GM12878 (cell line): Measurements from ENCODE around the gene LRRC7. TPM values are rescaled to one million over a fixed set of nuclear protein-coding genes. Genes with fewer than 3 reads are reported as not detected.

ENCODE experiments used
- ATAC-seq: fragments of 200-7000 bp; cut with Tn5 transposase; 3 replicates; pipeline ENCODE4 v1.9.1; 2020; ENCODE audit warnings: mild to moderate bottlenecking, moderate library complexity
- BruUV-seq: library from RNA; stranded (reverse); fragments of 400-500 nt; replicated peaks from 2 replicates; lab custom pipeline; 2021; lab: Mats Ljungman, UMichigan
- CTCF ChIA-PET: fragments of 300-600 bp; sonication (Branson Sonifier 250); formaldehyde crosslinking; extraction: SDS; loops from one replicate; lab custom pipeline; 2021; ENCODE audit warnings: inconsistent platforms; lab: Yijun Ruan, JAX
- POLR2A ChIA-PET: fragments of 350-600 bp; formaldehyde crosslinking; extraction: SDS; loops from one replicate; lab custom pipeline; 2021; ENCODE audit warnings: inconsistent platforms; lab: Charles Lee
- RAD21 ChIA-PET: fragments of 300-600 bp; sonication (Branson Sonifier 250); formaldehyde crosslinking; loops from one replicate; lab custom pipeline; 2023; ENCODE audit warnings: antibody characterized with exemption; ENCODE audit not compliant: unreplicated experiment; lab: Charles Lee
- SMC1A ChIA-PET: fragments of 300-600 bp; sonication (Branson Sonifier 250); formaldehyde crosslinking; loops from one replicate; lab custom pipeline; 2023; ENCODE audit not compliant: unreplicated experiment, uncharacterized antibody; lab: Charles Lee
- DNase-seq: peaks from one replicate; pipeline ENCODE4 v3.0.0-alpha.2; 2011; ENCODE audit warnings: low read depth, low spot score
- FAIRE-seq: peaks from 3 replicates; lab custom pipeline; 2011; peaks lifted over from hg19 to GRCh38; lab: Jason Lieb, UNC
- H2AFZ ChIP-seq: 2 replicates; pipeline ENCODE4 v1.6.0; 2011; ENCODE audit warnings: low read depth, low read length, control low read depth; ENCODE audit not compliant: control insufficient read depth
- H3K27ac ChIP-seq: 2 replicates; pipeline ENCODE4 v1.5.1; 2011; ENCODE audit warnings: control low read depth; ENCODE audit not compliant: control insufficient read depth, insufficient read depth
- H3K27me3 ChIP-seq, 2 experiments: replicated peaks in 1 of 2; 2 replicates each; pipeline versions ENCODE4 v1.6.0 to v1.6.1; 2011; ENCODE audit warnings: low read length in 1 of 2; ENCODE audit not compliant: control insufficient read depth in 2 of 2, insufficient read depth in 2 of 2
- H3K36me3 ChIP-seq, 2 experiments: 2 replicates each; pipeline ENCODE4 v1.5.1; 2011; ENCODE audit warnings: low read length in 1 of 2; ENCODE audit not compliant: control insufficient read depth in 2 of 2, insufficient read depth in 2 of 2
- H3K4me1 ChIP-seq: 2 replicates; pipeline ENCODE4 v1.6.1; 2011; ENCODE audit warnings: mild to moderate bottlenecking, low read length, moderate library complexity, mixed read lengths; ENCODE audit not compliant: control insufficient read depth, insufficient read depth
- H3K4me2 ChIP-seq: 2 replicates; pipeline ENCODE4 v1.6.0; 2011; ENCODE audit warnings: control low read depth; ENCODE audit not compliant: control insufficient read depth, insufficient read depth
- H3K4me3 ChIP-seq: fragments of 200-600 bp; sonication (generic); 2 replicates; pipeline ENCODE4 v1.5.1; 2016
- H3K79me2 ChIP-seq: 2 replicates; pipeline ENCODE4 v1.6.0; 2011; ENCODE audit warnings: low read length; ENCODE audit not compliant: control insufficient read depth, insufficient read depth
- H3K9ac ChIP-seq: 2 replicates; pipeline ENCODE4 v1.8.0; 2011; ENCODE audit warnings: low read length, control low read depth, mixed read lengths; ENCODE audit not compliant: control insufficient read depth, insufficient read depth
- H3K9me3 ChIP-seq: replicated peaks from 3 replicates; pipeline ENCODE4 v1.5.1; 2011; ENCODE audit warnings: mild to moderate bottlenecking, low read length; ENCODE audit not compliant: control insufficient read depth, insufficient read depth
- H4K20me1 ChIP-seq: 2 replicates; pipeline ENCODE4 v1.6.0; 2011; ENCODE audit not compliant: control insufficient read depth, insufficient read depth
- BCLAF1 ChIP-seq: fragments of 450-650 bp; IDR thresholded peaks from 2 replicates; pipeline ENCODE4 v1.6.1; 2017; ENCODE audit warnings: antibody characterized with exemption, mild to moderate bottlenecking, moderate library complexity
- BRCA1 ChIP-seq: IDR thresholded peaks from 2 replicates; pipeline ENCODE4 v1.6.1; 2011; ENCODE audit warnings: low read depth, low read length, improper control_type of control experiment
- CBX3 ChIP-seq: fragments of 200-600 bp; sonication (generic); IDR thresholded peaks from 2 replicates; pipeline ENCODE4 v1.6.1; 2016; ENCODE audit warnings: low read depth, borderline replicate concordance
- CREB1 ChIP-seq: IDR thresholded peaks from 2 replicates; pipeline ENCODE4 v1.6.1; 2012; ENCODE audit warnings: low read depth, mild to moderate bottlenecking, inconsistent platforms
- HCFC1 ChIP-seq: fragments of 150-350 bp; IDR thresholded peaks from 2 replicates; pipeline ENCODE4 v1.6.1; 2014; ENCODE audit warnings: low read length
- HDAC2 ChIP-seq: fragments of 200-600 bp; sonication (generic); IDR thresholded peaks from 2 replicates; pipeline ENCODE4 v1.6.1; 2017
- IRF3 ChIP-seq: fragments of 450-650 bp; IDR thresholded peaks from 2 replicates; pipeline ENCODE4 v1.6.1; 2014; ENCODE audit warnings: mild to moderate bottlenecking
- KDM1A ChIP-seq: fragments of 200-600 bp; sonication (generic); IDR thresholded peaks from 2 replicates; pipeline ENCODE4 v1.6.1; 2016; ENCODE audit warnings: borderline replicate concordance
- NR2C2 ChIP-seq: IDR thresholded peaks from 2 replicates; pipeline ENCODE4 v1.6.1; 2011; ENCODE audit warnings: borderline replicate concordance, low read depth; ENCODE audit not compliant: control insufficient read depth, insufficient read length
- NR2F1 ChIP-seq: fragments of 450-650 bp; conservative IDR thresholded peaks from 2 replicates; pipeline ENCODE4 v1.6.1; 2017; ENCODE audit warnings: mild to moderate bottlenecking
- NRF1 ChIP-seq: conservative IDR thresholded peaks from 2 replicates; pipeline ENCODE4 v1.6.1; 2011; ENCODE audit warnings: mild to moderate bottlenecking, low read depth, low read length, improper control_type of control experiment
- SUZ12 ChIP-seq: fragments of 200-600 bp; sonication (generic); IDR thresholded peaks from one replicate; pipeline ENCODE4 v1.6.1; 2018; ENCODE audit warnings: antibody characterized with exemption, mild to moderate bottlenecking; ENCODE audit not compliant: unreplicated experiment
- USF2 ChIP-seq: IDR thresholded peaks from 2 replicates; pipeline ENCODE4 v1.6.1; 2011; ENCODE audit warnings: low read depth, low read length, improper control_type of control experiment, borderline replicate concordance
- ZNF274 ChIP-seq: IDR thresholded peaks from one replicate; pipeline ENCODE4 v1.8.0; 2011; ENCODE audit not compliant: insufficient read length, insufficient read depth
- ZZZ3 ChIP-seq: IDR thresholded peaks from 2 replicates; pipeline ENCODE4 v1.6.1; 2011; ENCODE audit warnings: low read depth; ENCODE audit not compliant: control insufficient read depth, insufficient read length
- in situ Hi-C: fragments of 300-500 bp; cut with MboI; formaldehyde crosslinking; loops from 9 replicates; pipeline ENCODE4 v1.14.3; 2018; ENCODE audit warnings: mixed read lengths
- intact Hi-C: fragments of 100-400 bp; cut with micrococcal nuclease; formaldehyde crosslinking; loops from one replicate; pipeline ENCODE4 v1.14.2; 2022; ENCODE audit not compliant: unreplicated experiment
- polyA plus RNA-seq, 11 experiments: library from polyadenylated mRNA; depleted of rRNA in 4 of 11; unstranded in 6 of 11; stranded (reverse) in 5 of 11; fragments of >200 nt; fragmentation: Nextera tagmentation in 4 of 11; fragmentation: Illumina TruSeq in 1 of 11; extraction: Ambion mirVana in 4 of 11; extraction: Trizol in 1 of 11; gene quantifications; 1 replicate in 1 of 11; 2 replicates in 10 of 11; pipeline versions ENCODE4 v1.2.1 to v1.2.3, GENCODE V29; 2011 to 2016; ENCODE audit warnings: inconsistent platforms in 2 of 11, missing spikeins in 2 of 11, low read depth in 1 of 11
- total RNA-seq, 4 experiments: library from RNA; depleted of rRNA in 3 of 4; stranded (reverse); fragments of >200 nt in 3 of 4; fragmentation: Illumina TruSeq in 1 of 4; extraction: Trizol in 1 of 4; gene quantifications; 2 replicates each; pipeline versions ENCODE4 v1.2.1 to v1.2.3, GENCODE V29; 2013 to 2021

LRRC7 gene
- total and polyA plus RNA-seq, 10 of the 15 experiments (the other 5 are each of a cell fraction or from before 2014, with no cell fraction given) = 0.05 to 1.4 (median 0.24) TPM; not detected in 5

- Histone ChIP-seq H4K20me1 (no peaks in the 10 kb centered on the region), H3K4me3 (no peak overlapping the region), H3K36me3 (no peaks in the 10 kb centered on the region), H3K4me2 (no peak overlapping the region), H3K27ac (no peak overlapping the region), H3K4me1 (no peaks in the 10 kb centered on the region), H3K27me3 (no peaks in the 10 kb centered on the region), H3K79me2 (no peaks in the 10 kb centered on the region), H3K9me3 (no peaks in the 10 kb centered on the region), H3K9ac (no peak overlapping the region), H2AFZ (no peak overlapping the region)
- intact Hi-C loops (no loop called here), in situ Hi-C loops (no loop called here)
- ChIA-PET POLR2A (no interaction called here), RAD21 (no interaction called here), CTCF (interaction anchor here (0.7 kb wide), 1 partner anchor 24 kb away, joined by 3 read pairs; no protein-coding TSS in a partner anchor), SMC1A (interaction anchor here (1.0 to 1.2 kb wide), 2 partner anchors 41 to 278 kb away, joined by 3 read pairs; no protein-coding TSS in a partner anchor)
- TF ChIP-seq KDM1A = no peak
- no peak for TF ChIP-seq ZNF274
- no peak for TF ChIP-seq ZZZ3
- no peak for TF ChIP-seq IRF3
- TF ChIP-seq NR2C2 = no peak
- no peak for TF ChIP-seq BRCA1
- TF ChIP-seq HCFC1 = no peak
- no peak for TF ChIP-seq NRF1
- TF ChIP-seq HDAC2 = no peak
- TF ChIP-seq CREB1 = no peak
- TF ChIP-seq USF2 = no peak
- TF ChIP-seq SUZ12 = no peak
- no peak for TF ChIP-seq NR2F1
- TF ChIP-seq BCLAF1 = no peak
- TF ChIP-seq CBX3 = no peak
- DNase-seq = no peak
- FAIRE-seq = no peak
- BruUV-seq = no TSS peak
- ATAC-seq = no peak
These were observed 517.8 kb downstream of the LRRC7 start for GRCh38 chr1:70085521-70085920.
